Neuronal stem cell (in vitro differentiated cells): Measurements from ENCODE around the gene SOD3.

ENCODE experiments used
- DNase-seq: peaks from one replicate; pipeline ENCODE4 v3.0.0-alpha.2; 2013; ENCODE audit warnings: low spot score
- H2AFZ ChIP-seq: one replicate; pipeline ENCODE4 v1.6.1; 2013; ENCODE audit warnings: mild to moderate bottlenecking, low read length, inconsistent platforms
- H2AK5ac ChIP-seq: 2 replicates; pipeline ENCODE4 v1.6.1; 2013; ENCODE audit warnings: low read depth, mild to moderate bottlenecking, inconsistent platforms, low read length, moderate library complexity, mixed read lengths
- H2BK120ac ChIP-seq: 2 replicates; pipeline ENCODE4 v1.6.1; 2013; ENCODE audit warnings: low read depth, mild to moderate bottlenecking, inconsistent platforms, low read length, moderate library complexity, mixed read lengths
- H2BK12ac ChIP-seq: one replicate; pipeline ENCODE4 v1.6.1; 2013; ENCODE audit warnings: low read length, inconsistent platforms
- H2BK15ac ChIP-seq: 2 replicates; pipeline ENCODE4 v1.6.1; 2013; ENCODE audit warnings: mild to moderate bottlenecking, low read length, inconsistent platforms, mixed read lengths
- H2BK5ac ChIP-seq: one replicate; pipeline ENCODE4 v1.6.1; 2013; ENCODE audit warnings: inconsistent platforms, mild to moderate bottlenecking, low read length, moderate library complexity
- H3K14ac ChIP-seq: one replicate; pipeline ENCODE4 v1.6.1; 2013; ENCODE audit warnings: low read length, inconsistent platforms
- H3K18ac ChIP-seq: 2 replicates; pipeline ENCODE4 v1.6.1; 2013; ENCODE audit warnings: low read length, inconsistent platforms
- H3K23ac ChIP-seq: 2 replicates; pipeline ENCODE4 v1.6.1; 2013; ENCODE audit warnings: low read depth, mild to moderate bottlenecking, mixed read lengths, low read length, inconsistent platforms; ENCODE audit not compliant: poor library complexity
- H3K27ac ChIP-seq: replicated peaks from 3 replicates; pipeline ENCODE4 v1.5.1; 2013; ENCODE audit warnings: low read length, inconsistent platforms
- H3K27me3 ChIP-seq, 3 experiments: 2 replicates each; pipeline ENCODE4 v1.6.1; 2013; ENCODE audit warnings: low read length in 3 of 3, mild to moderate bottlenecking in 2 of 3, inconsistent platforms in 1 of 3, low read depth in 1 of 3, mixed read lengths in 1 of 3, moderate library complexity in 1 of 3; ENCODE audit not compliant: control insufficient read depth in 3 of 3, insufficient read depth in 3 of 3
- H3K36me3 ChIP-seq, 2 donors: replicated peaks in 1 of 2; 2 replicates each; pipeline ENCODE4 v1.6.1; 2013; ENCODE audit warnings: low read length in 2 of 2; ENCODE audit not compliant: control insufficient read depth in 2 of 2, insufficient read depth in 2 of 2
- H3K4ac ChIP-seq: 2 replicates; pipeline ENCODE4 v1.6.1; 2013; ENCODE audit warnings: inconsistent platforms, mild to moderate bottlenecking, low read length, moderate library complexity
- H3K4me1 ChIP-seq, 2 donors: 1 replicate in 1 of 2; 2 replicates in 1 of 2; pipeline ENCODE4 v1.6.1; 2013; ENCODE audit warnings: low read length in 2 of 2, low read depth in 1 of 2; ENCODE audit not compliant: control insufficient read depth in 2 of 2, insufficient read depth in 1 of 2
- H3K4me2 ChIP-seq: one replicate; pipeline ENCODE4 v1.6.1; 2013; ENCODE audit warnings: mild to moderate bottlenecking, low read length, inconsistent platforms; ENCODE audit not compliant: insufficient read depth, poor library complexity, severe bottlenecking
- H3K4me3 ChIP-seq, 2 donors: 2 replicates each; pipeline ENCODE4 v1.5.1; 2013; ENCODE audit warnings: low read length in 2 of 2, mild to moderate bottlenecking in 2 of 2, inconsistent platforms in 1 of 2, moderate library complexity in 1 of 2
- H3K79me1 ChIP-seq: one replicate; pipeline ENCODE4 v1.6.1; 2013; ENCODE audit warnings: low read depth, mild to moderate bottlenecking, inconsistent platforms, low read length, moderate library complexity
- H3K9ac ChIP-seq: one replicate; pipeline ENCODE4 v1.6.1; 2013; ENCODE audit warnings: mild to moderate bottlenecking, low read depth, low read length, inconsistent platforms; ENCODE audit not compliant: poor library complexity
- H3K9me3 ChIP-seq, 2 donors: replicated peaks in 1 of 2; 2 replicates each; pipeline versions ENCODE3 to v1.6.1; 2013; ENCODE audit warnings: low read length in 2 of 2, mild to moderate bottlenecking in 2 of 2, inconsistent platforms in 1 of 2, low read depth in 1 of 2, mixed read lengths in 1 of 2, moderate library complexity in 1 of 2; ENCODE audit not compliant: control insufficient read depth in 2 of 2, insufficient read depth in 1 of 2
- H4K8ac ChIP-seq: one replicate; pipeline ENCODE4 v1.6.1; 2013; ENCODE audit warnings: low read depth, mild to moderate bottlenecking, inconsistent platforms, low read length, moderate library complexity
- H4K91ac ChIP-seq: one replicate; pipeline ENCODE4 v1.6.1; 2013; ENCODE audit warnings: low read length, low read depth, mild to moderate bottlenecking, inconsistent platforms; ENCODE audit not compliant: poor library complexity
- WGBS, 2 donors: extraction: QIAGEN DNeasy Blood & Tissue Kit; methylation state at CpG; one replicate each; pipeline ENCODE4 v1.1.7; 2013; ENCODE audit warnings: missing lambda C conversion rate in 2 of 2, mixed read lengths in 1 of 2; ENCODE audit not compliant: insufficient read length in 2 of 2, insufficient replicate concordance in 1 of 2; ENCODE audit errors: extremely low coverage in 2 of 2; 5-methylcytosine and 5-hydroxymethylcytosine counted together

SOD3 gene

DNA sequence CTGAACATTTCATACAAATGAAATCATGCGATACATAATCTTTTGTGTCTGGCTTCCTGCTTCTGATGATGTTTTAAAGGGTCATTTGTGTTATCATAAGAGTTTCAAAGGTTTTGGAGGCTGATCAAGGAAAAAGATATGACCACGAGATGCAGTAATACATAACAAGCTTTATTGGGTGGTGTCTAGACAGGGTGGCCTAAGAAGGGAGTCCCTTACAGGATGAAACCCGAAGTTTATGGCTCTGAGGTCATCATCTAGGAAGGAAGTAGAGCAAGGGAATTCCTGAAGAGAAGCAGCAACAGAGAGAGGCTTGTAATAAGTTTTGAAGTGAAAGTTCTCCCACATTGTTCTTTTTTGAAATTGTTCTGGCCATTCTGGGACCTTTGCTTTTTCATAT, 40.8 kb upstream of the SOD3 start:
- Histone ChIP-seq H2BK120ac (no peak overlapping the region), H3K4me2 (no peak overlapping the region), H3K27ac (no peak overlapping the region), H4K91ac (no peak overlapping the region), H3K9me3 (peaks cover 3% of the 10 kb centered on the region in 2 donors), H3K23ac (no peak overlapping the region), H3K79me1 (no peaks in the 10 kb centered on the region), H3K9ac (no peak overlapping the region), H2BK12ac (no peak overlapping the region), H4K8ac (no peak overlapping the region), H3K14ac (no peak overlapping the region), H3K4me3 (no peak overlapping the region), H2BK15ac (no peak overlapping the region), H3K4ac (no peak overlapping the region), H3K27me3 (no peaks in the 10 kb centered on the region), H3K4me1 (no peaks in the 10 kb centered on the region), H2AFZ (no peak overlapping the region), H3K18ac (no peak overlapping the region), H2AK5ac (no peak overlapping the region), H2BK5ac (no peak overlapping the region), H3K36me3 (no peaks in the 10 kb centered on the region)
- no CpG with 5 or more reads among the region's 3 CpGs for WGBS, 2 donors
- DNase-seq = no peak

- Histone ChIP-seq H3K27me3 (no peaks in the 10 kb centered on the region), H3K36me3 (no peaks in the 10 kb centered on the region), H2AFZ (no peak overlapping the region), H2BK15ac (no peak overlapping the region), H4K91ac (no peak overlapping the region), H3K4me3 (no peak overlapping the region), H3K79me1 (no peaks in the 10 kb centered on the region), H3K18ac (no peak overlapping the region), H3K4me2 (no peak overlapping the region), H2AK5ac (no peak overlapping the region), H3K4ac (no peak overlapping the region), H2BK12ac (no peak overlapping the region), H2BK5ac (no peak overlapping the region), H4K8ac (no peak overlapping the region), H3K23ac (no peak overlapping the region), H2BK120ac (no peak overlapping the region), H3K9ac (no peak overlapping the region), H3K14ac (no peak overlapping the region), H3K27ac (no peak overlapping the region), H3K4me1 (no peaks in the 10 kb centered on the region), H3K9me3 (no peaks in the 10 kb centered on the region)
- WGBS, 2 donors = no CpG with 5 or more reads among the region's 5 CpGs
- no peak for DNase-seq
These were observed 31.6 kb upstream of the SOD3 start for GRCh38 chr4:24763631-24764297.

GRCh38 chr4:24764345-24764744, 31.0 kb upstream of the SOD3 start:
- Histone ChIP-seq H3K4me2 (no peak overlapping the region), H3K27me3 (no peaks in the 10 kb centered on the region), H3K9me3 (no peaks in the 10 kb centered on the region), H3K18ac (no peak overlapping the region), H3K4me3 (no peak overlapping the region), H2BK12ac (no peak overlapping the region), H3K4ac (no peak overlapping the region), H2BK120ac (no peak overlapping the region), H2AFZ (no peak overlapping the region), H3K79me1 (no peaks in the 10 kb centered on the region), H3K9ac (no peak overlapping the region), H3K36me3 (no peaks in the 10 kb centered on the region), H4K8ac (no peak overlapping the region), H3K27ac (no peak overlapping the region), H3K14ac (no peak overlapping the region), H4K91ac (no peak overlapping the region), H3K4me1 (no peaks in the 10 kb centered on the region), H3K23ac (no peak overlapping the region), H2BK5ac (no peak overlapping the region), H2AK5ac (no peak overlapping the region), H2BK15ac (no peak overlapping the region)
- no peak for DNase-seq
- no CpG with 5 or more reads among the region's 3 CpGs for WGBS, 2 donors

DNA sequence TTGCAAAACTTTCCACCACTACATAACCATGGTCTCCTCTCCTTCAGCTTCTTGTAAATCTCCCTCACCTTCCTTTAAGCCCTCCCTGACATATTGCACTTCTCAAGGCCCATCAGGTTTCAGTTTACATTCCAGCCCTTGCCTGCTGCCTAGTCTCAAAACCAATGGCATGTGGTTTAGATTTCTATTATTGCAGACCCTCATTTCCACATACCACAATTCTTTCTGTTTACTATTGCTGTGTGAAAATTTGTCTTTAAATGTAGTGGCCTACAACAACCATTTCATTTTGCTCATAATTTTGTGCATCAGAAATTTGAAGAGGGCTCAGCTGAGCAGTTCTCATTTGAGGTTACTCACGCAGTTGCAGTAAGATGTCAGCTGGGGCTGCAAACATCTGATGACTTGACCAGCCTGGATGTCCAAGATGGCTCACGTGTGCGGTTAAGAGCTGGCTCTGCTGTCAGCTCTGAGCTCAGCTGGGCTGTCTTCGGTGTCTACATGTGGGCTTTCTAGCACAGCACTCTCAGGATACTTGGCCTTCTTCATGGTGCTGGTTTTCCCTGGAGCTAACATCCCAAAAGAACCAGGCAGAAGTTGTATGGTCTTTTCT, 29.9 kb upstream of the SOD3 start:
- Histone ChIP-seq H3K79me1 (no peaks in the 10 kb centered on the region), H3K9ac (no peak overlapping the region), H3K4me2 (no peak overlapping the region), H2BK12ac (no peak overlapping the region), H3K18ac (no peak overlapping the region), H3K23ac (no peak overlapping the region), H2AK5ac (no peak overlapping the region), H2BK15ac (no peak overlapping the region), H3K9me3 (no peaks in the 10 kb centered on the region), H3K4me3 (no peak overlapping the region), H3K27ac (no peak overlapping the region), H3K36me3 (no peaks in the 10 kb centered on the region), H4K91ac (no peak overlapping the region), H4K8ac (no peak overlapping the region), H2BK120ac (no peak overlapping the region), H3K4me1 (no peaks in the 10 kb centered on the region), H2BK5ac (no peak overlapping the region), H2AFZ (no peak overlapping the region), H3K4ac (no peak overlapping the region), H3K27me3 (no peaks in the 10 kb centered on the region), H3K14ac (no peak overlapping the region)
- no CpG with 5 or more reads among the region's 4 CpGs for WGBS, 2 donors
- DNase-seq = no peak
